Stimulated activated CD8-positive, alpha-beta memory T cell treated with anti-CD3 and anti-CD28 coated beads, Interleukin-4, amount 100 ng/mL, for 48 hours (primary cell): ENCODE measurements around the gene OXLD1.

Experiments
- DNase-seq: peaks from one replicate; pipeline ENCODE4 v3.0.0-alpha.2; 2020

The OXLD1 gene

DNA sequence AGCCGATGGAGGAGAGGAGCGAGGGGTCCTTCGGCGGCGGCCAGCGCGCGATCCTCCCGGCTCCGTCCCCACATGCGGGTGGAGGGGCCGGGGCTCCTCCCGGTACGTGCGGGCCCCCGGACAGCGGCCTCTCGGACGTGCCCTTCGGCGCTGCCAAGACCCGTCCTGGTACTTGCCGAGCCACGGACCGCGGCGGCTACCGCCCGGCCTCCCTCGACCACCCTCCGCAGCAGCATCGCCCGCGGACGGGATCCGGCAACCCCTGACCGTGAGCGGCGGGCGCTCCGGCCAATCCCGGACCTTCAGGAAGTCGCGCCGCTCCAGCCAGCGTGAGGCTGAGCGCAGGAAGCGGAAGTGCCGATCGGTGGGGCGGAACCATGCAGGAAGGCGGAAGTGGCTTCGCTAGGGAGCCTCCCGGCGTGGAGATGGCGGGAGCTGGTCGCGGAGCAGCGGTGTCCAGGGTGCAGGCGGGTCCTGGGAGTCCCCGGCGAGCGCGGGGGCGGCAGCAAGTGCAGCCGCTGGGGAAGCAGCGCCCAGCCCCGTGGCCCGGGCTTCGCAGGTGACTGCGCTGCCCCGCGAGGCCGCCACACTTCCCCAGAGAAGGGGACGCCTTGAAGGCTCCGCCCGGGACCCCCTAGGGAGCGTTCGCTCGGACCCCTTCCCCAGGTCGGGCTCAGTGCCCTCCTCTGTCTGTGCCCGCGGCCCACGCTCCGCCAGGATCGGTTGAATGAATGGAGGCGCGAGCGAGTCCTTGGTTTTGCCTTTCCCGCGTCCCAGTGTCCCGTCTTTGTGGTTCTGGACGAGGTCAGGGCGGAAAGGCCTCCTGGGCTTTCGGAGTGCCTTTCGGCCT lies at the start of gene OXLD1, which contains the start of gene CCDC137:
TSS of gene OXLD1 (minus strand) at position 264 of the 850 bp plus-strand sequence. CDS start at position 236, 28 bp downstream.
TSS of gene CCDC137 (plus strand) at position 396 of the 850 bp plus-strand sequence. CDS start at position 426, 30 bp downstream.
- DNase-seq, result peak; percentile 95

DNA sequence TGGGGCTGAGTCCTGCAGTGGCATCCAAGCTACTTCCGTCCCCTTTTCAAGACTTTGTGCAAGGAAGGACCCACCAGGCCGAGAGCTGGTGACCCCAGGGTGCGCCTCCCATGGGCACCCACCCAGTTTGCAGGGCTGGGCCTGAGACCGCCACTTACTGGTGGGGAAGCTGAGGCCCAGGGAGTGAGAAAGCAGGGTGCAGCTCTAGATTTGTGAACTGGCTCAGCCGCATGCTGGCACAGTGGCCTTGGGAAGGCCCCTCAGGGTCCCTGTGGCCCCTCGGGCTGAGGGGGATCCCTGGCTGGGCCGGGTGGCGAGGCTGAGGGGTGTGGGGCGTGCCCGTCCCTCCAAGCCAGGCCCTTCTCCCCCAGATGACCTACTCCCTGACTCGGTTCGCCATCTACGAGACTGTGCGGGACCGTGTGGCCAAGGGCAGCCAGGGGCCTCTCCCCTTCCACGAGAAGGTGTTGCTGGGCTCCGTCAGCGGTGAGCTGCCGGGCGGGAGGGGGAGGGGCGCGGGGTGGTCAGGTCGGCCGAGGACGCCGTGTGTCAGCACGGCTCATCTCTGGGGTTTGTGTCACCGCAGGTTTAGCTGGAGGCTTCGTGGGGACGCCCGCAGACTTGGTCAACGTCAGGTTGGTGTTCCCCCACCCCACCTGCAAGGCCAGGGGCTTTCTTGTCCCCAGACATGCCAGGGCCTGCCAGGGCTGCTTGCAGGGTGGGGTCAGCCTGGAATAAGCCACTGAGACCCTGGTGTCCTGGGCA lies 48.9 kb upstream of the OXLD1 start:
- DNase-seq, result no peak

DNA sequence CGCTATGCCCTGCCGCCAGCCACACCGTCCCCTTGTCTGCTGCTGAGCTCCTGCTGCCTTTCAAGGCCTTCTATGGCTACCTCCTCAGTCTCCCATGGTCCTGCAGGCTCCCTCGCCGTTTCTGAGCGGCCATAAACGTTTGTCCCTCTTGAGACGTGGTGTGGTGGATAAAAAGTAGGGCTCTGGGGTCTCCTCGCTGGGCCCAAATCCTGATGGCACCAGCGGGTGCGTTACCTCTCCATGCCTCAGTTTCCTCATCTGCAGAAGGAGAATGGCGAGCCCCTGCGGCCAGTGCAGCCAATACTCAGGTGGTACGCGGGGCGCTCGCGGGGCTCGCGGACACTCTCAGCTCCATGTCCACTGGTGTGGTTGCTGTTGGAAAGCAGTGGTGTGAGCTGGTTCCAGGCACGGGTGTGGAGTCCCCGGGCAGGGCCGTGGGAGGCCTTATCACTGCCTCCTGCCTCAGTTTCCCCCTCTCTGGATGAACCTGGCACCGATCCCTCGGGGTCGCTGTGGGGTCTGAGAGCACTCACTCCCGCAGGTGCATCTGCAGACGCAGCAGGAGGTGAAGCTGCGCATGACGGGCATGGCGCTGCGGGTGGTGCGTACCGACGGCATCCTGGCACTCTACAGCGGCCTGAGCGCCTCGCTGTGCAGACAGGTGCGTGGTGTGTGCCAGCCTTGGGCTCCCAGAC lies 48.2 kb upstream of the OXLD1 start:
- DNase-seq, result no peak

DNA sequence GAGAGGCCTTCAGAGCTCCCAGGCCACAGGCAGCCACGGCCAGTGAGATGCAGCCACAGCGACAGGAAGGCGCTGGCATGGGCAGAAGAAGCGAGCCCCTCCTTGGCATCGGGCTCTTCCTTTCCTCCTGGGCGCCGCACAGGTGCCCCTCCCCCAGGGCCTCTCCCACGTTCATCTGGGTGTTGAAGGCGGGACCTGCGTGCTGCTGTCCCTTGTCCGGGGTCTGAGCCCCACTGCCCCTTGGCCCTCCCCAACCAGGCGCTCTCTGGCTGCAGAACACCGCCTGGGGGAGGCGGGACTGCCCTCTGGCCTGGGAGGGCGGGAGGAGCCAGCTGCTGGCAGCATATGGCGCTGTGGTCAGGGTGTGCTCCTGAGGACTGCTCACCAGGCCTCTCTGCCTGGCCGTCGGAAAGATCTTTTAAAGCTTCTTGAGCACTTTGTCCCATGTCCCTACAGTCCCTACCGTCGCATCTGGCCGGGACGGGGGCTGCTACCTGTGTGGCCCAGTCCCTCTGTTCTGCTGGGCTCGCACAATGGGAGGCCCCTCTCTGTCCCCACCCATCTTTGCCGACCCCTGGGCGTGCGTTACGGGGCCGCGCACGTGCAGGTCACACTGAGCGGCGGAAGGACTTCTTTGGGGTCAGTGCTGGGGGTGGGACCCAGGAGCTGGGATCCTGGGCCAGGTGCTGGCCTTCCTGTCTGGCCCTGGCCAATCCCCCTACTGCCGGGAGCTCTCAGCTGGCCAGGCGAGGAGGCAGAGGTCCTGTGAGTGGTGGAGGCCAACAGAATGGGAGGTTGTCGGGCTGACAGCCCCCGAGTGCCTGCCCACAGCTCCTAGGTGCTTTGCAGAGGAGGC lies 47.4 kb upstream of the OXLD1 start:
- no peak for DNase-seq

DNA sequence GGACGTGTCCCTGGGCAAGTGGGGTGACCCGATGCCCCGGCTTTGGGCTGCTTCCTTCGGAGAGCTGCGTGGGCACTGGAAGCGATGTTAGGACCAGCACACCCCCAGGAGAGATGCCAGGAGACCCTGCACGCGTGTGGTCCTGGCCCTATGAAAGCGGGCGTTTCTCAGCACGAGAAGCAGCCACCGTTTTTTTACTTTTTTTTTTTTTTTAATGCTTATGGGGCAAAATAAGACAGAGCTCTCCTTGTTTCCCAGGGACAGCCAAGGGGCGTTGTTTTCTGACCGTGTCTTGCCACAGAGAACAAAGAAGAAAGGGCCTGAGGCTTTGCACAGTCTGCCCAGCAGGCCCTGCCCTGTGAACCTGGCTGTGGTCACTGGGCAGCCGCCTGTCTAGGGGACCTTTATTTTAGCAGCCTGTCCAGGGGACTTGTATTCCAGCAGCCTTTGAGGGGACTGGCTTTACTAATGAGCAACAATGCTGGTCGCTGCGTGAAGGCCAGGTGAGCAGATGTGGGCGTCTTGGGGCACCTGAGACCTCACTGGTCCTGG lies 46.7 kb upstream of the OXLD1 start:
- DNase-seq, result no peak

DNA sequence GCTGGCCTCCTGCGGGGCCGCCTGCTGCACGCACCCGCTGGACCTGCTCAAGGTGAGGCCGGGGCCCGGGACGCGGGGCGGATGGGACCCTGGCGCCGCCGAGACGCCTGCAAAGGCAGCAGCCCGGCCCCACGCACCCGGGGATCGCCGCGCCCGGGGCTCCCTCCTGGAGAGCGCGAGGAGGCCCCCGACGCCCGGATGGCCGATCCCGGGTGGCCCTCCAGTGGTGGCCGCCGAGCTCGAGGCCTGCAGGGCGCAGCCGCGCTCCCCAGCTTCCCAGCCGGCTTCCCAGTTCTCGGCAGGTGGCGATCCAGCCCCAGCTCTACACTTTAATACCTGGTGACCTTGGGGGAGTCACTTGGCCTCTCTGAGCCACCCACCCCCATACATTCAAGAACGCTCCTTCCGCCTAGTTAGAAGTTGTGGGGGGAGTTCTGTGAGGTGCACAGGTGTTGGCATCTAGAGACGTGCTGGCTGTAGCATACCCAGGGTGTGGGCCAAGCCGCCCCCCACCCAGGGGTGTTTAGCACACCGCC lies 46.1 kb upstream of the OXLD1 start:
- DNase-seq, result no peak

DNA sequence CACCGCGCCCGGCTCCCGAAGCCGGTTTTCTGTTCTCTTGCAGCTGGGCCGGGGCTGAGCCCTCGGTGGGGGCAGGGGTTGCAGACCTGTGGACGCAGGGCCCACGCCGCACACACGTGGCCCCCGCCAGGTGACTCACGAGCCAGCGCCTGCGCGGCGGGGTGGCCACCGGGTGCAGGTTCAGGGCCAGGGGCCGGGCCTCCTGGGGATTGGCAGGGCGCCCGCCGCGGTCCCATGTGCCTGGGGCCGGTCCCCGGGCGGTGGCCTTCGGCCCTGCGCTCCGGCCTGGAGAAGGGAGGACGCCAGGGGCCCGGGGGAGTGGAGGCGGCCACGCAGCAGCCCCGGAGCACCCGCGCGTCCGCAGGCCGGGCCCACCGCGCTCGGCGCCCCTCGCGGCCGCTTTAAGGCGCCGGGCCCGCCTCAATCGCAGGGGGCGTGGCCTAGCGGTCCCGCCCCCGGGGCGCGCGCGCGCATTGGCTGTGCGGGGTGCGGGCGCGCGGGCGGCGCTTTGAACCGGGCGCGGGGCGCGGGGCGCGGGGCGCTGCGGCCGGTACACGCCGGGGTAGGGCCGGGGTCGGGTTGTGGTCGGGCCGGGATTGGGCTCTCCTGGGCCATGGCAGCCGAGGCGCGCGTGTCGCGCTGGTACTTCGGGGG lies 45.5 kb upstream of the OXLD1 start, which contains the start of gene SLC25A10:
TSS of gene SLC25A10 (plus strand) at position 471 of the 654 bp plus-strand sequence. CDS start at position 614, 143 bp downstream.
- peak; percentile 87 for DNase-seq

DNA sequence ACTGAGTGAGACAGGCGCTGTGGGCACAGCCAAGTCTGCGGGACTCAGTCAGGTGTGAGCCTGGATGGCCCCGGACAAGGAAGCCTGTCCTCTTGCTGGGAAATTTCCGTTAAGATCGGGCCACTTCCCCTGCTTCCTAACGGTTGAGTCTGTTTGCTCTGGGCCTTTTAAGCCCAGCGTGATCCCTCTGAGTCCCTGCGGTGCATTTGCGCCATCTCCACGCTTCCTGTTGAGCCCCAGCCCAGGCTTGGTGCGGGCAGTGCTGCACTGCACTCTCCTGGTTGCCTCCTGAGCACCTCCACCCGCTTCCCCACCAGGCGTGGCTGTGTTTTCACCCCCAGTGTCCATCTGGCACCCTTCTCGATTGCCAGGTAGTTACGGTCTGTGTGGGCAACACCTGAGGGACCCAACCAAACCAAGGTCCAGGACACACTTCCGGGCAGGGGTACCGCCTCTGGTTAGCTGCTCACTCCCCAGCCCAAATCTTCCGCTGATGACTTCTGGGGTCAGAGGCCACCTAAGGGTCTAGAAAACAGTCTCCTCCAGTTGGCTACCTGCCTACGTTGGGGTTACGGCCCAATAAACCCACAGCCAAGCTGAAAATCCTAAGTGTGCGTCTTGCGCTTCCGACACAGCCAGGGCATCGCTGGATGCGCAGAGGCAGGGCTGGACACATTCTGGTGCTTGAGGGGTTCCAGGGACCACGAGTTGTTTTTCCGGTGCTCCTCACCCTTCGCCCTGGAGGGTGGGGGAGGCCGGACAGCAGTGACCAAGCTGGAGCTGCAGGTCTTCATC lies 44.3 kb upstream of the OXLD1 start:
- DNase-seq, result peak; percentile 45

DNA sequence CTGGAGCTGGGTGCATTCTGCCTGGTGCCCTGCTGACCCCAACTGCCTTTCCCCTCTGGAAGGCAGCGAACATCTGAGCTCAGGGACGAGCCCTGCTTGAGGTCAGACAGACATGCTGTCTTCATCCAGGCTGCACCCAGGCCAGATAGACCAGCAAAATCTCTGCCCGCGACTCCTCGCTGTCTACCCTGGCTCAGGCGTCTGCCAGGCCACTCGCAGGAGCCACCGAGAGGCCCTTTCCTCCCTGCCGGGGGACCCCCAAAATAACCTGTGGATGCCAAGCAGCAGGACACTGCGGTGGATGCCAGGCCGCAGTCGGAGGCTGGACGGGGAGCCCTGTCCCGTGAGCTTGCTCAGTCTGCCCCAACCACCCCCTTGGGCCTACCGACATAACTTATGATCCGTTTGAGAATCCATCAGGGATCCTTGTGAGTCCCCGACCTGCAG lies 42.4 kb upstream of the OXLD1 start:
- no peak for DNase-seq

DNA sequence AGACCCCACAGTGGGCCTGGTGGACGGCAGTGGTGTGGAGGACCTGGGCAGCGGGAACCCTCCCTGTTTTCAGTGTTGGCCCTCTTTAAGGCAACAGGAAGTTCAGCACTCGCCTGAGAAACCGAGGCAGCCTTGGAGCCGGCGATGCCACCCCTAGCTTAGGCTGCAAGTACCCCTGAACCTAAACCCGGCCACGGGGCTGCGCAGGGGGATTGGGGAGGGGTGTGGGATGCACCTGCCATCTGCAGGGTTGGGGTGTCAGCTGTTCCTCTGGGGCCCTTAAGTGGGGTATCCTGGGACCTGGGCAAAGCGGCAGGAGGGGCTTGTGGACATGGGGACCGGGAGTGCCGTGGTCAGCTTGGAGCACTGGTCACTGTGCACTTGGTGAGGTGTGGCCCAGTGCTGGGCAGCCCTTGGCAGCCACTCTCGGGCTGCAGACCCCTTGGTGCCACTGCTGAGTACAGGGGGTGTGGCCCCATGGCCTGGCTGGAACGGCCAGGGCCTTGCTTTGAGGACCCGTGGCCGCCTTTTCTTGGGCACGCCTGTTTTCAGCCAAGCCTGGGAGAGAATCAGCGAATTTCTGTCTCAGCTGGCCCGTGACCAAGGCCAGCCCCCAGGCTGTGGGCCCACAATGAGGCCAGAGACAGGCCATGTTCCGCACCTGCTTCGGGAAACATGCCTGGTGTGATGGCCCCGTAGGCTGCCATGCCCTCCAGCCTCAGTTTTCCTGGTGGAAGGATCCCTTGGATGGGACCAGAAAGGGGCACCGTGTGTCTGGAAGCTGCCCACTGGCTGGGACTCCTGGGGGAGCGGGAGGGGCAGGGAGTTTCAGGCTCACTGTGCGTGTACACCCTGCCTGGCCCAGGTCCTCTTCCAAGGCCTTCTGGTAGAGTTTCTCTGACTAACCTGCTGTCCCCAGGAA lies 41.6 kb upstream of the OXLD1 start:
- no peak for DNase-seq

DNA sequence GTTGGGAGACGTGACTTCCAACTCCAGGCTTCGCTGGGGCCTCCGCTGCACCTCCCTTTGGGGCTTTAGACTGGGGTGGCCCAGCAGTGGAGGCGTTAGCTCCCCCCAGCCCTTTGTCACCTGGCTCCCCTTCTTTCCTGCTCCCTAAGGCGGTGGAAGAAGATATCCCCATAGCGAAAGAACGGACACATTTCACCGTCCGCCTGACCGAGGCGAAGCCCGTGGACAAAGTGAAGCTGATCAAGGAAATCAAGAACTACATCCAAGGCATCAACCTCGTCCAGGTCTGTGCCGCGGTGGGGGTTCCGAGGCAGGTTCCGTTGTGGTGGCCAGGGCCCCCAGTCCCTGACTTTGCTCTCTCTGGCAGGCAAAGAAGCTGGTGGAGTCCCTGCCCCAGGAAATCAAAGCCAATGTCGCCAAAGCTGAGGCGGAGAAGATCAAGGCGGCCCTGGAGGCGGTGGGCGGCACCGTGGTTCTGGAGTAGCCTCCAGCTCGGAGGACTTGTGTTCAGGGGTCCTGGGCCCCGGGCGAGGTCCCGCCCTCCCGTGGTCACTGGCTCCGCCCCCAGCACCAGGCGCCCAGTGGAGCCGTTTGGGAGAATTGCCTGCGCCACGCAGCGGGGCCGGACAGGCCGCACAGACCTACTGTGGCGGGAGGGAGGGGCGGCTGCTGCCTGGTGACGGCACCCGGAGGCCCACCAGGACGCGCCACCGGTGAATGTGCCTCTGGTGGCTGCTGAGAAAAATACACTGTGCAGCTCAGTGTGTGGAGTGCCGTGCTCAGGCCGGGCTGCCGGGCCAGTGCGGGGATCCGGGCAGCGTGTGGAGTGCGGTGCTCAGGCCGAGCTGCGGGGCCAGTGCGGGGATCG lies 40.6 kb upstream of the OXLD1 start:
- DNase-seq, result no peak

DNA sequence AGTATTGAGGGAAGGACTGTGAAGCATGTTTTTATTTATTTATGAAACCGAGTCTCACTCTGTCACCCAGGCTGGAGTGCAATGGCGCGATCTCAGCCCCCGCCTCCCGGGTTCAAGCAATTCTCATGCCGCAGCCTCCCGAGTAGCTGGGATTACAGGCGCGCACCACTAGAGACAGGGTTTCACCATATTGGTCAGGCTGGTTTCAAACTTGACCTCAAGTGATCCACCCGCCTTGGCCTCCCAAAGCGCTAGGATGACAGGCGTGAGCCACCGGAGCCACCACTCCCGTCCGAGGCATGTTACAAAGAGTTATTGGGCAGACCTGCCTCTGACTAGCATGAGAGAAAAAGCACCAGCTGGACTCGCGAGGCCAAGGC lies 39.8 kb upstream of the OXLD1 start:
- no peak for DNase-seq

DNA sequence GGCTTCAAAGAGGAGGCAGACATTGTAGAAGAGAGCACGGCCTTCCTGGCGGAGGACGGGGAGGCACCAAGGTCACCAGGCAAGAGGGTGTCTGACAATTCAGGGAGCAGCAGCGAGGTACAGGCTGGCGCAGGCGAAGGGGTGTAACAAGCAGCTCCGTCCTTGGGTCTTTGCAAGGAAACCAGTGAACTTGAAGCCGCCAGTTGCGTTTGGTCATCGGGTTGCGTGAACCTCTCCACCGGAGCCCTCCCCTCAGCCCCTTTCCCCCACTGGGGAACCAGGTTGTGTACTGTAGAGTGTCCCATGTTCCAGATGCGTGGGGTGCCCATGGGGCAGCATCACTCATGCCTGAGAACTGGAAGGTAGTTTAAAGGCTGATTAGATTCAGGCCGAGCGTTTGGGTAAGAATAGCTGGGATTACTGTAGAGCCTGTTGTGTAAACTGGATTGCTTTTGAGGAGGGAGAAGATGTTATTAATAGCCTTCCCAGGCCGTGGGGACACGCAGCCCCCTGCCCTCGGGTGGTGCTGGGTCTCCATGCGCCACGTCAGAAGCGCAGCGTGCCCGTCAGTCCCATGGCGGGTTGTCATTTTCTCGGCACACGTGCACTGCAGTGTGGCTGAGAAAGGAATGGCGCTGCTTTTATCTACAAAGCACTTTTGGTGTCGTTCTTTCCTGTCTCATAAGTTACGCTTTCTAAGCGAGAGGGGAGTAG lies 39.3 kb upstream of the OXLD1 start:
- DNase-seq, result no peak

DNA sequence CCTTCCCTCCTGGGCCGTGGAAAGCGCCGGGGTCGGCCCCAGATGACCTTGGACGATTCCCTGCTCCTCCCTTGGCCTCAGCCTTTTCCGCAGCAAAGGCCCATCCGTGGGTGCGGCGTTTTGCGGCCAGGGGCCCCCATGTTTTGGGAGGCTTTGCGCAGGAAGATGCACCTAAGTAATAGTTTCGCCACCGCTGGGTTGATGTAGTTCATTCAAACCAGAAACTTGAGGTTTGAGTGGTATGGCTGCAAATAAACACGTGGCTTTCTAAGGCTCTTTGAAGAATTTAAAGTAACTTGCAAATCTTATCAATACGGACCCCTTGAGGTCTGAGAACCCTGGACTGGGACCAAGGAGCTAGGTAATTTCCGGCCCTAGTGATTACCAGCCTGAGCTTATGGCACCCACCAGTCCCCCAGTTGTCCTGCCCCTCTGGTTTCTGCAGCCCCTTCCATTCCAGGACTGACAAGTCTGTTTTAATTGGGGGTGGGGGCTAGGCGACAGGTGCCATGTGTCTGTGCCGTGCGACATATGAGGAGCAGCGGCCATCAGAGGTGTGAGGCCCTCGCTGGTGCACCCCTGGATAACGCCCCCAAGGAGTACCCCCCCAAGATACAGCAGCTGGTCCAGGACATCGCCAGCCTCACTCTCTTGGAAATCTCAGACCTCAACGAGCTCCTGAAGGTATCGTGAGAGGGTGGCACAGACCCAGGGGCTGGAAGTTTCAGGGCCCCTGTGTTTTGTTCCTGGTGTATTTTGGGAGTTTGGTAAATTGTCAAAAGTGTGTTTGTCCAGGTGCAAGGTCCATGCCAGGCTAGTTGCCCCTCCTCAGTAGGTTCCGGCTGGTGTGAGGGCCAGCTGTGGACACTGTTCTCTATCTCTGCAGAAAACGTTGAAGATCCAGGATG lies 37.6 kb upstream of the OXLD1 start:
- peak; percentile 44 for DNase-seq

DNA sequence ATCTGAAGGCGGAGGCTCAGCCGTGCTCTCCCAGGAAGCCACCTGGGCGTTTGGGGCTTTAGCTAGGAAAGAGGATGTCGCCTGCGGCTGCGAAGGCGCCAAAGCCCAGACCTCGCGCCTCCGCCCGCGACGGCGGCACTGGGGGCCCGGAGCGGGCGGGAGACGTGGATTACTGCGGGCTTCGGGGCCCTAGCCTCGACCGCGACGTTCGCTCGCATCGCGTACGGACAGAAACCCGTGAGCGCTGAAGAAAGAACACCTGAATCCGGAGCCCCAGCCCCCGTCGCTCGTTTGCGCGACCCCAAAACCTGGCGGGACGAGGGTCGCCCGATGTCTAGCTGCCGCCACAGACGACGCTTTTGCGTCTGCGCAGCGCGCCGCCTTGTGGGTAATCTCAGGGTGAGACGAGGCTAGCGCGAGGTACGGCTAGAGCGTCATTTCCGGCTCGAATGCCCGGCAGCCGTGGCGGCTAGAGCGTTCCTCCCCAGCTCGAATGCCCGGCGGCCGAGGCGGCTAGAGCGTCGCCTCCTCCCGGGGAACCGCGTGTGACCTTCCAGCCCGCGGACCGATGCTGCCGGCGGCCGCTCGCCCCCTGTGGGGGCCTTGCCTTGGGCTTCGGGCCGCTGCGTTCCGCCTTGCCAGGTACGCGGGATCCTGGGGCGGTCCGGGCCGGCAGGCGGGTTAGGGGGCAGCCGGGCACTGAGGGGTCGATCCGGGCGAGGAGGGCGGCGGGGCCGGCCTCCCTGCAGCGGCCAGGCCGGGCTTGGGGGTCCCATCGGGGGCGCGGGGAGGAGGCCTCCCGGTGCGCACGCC lies 36.7 kb upstream of the OXLD1 start, which contains the start of gene MRPL12:
TSS of gene MRPL12 (plus strand) at position 434 of the 813 bp plus-strand sequence. CDS start at position 569, 135 bp downstream.
- peak; percentile 94 for DNase-seq
